HG03520 (cell line): ENCODE data around the gene MCEE.
"Not testable (repeated sequence)": the region's sequence is repeated elsewhere in the genome, so short reads cannot be mapped to it uniquely, and the experiment has no call there.

ENCODE experiments used
- ATAC-seq: cut with Tn5 transposase; IDR thresholded peaks from one replicate; pipeline ENCODE4 v1.9.1; 2021; ENCODE audit warnings: mild to moderate bottlenecking, moderate library complexity; ENCODE audit not compliant: unreplicated experiment

Gene MCEE

DNA sequence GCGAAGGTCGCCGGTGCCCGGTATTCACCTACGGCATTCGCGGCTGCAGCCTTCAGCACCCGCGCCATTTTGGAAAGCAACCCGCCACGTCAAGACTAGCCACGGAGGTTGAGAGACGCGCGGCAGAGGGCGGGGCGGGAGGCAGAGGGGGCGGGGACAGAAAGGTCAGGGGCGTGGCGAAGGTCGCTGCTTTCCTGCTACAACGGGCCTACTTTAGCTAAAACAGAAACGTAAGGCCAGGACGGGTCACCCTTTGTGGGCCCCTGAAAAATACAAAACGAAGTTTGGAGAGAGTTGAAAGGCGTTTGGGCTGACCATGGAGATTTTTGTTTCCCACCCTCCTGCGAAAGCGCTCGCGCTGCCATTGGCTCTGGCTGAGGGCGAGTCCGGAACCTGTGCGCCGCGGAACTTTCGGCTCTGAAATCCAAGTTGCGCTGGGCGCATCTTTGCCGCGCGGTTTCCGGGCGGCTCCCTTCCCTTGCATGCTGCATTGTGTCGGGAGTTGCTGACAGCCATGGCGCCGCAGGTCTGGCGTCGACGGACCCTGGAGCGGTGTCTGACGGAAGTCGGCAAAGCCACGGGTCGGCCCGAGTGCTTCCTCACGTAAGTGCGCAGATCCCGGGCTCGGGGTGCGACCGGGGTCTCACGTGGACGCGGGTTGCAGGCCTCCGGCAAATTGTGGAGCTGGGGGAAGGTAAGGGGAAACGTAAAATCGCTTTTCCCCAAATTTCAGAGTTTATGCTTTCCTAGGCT lies at the start of gene MCEE, which contains the start of gene MPHOSPH10:
MCEE (minus strand) TSS at position 78 of the 753 bp plus-strand sequence; CDS start at position 68, 10 bp downstream.
MPHOSPH10 (plus strand) TSS at position 483 of the 753 bp plus-strand sequence; CDS start at position 515, 32 bp downstream.
- ATAC-seq, result peak; percentile 91

- ATAC-seq, result not testable (repeated sequence)
These were observed 48.8 kb upstream of the MCEE start for GRCh38 chr2:71178836-71179235.

GRCh38 chr2:71174207-71174606 lies 44.2 kb upstream of the MCEE start:
- ATAC-seq, result no peak

- no peak for ATAC-seq
These were observed 43.1 kb upstream of the MCEE start for GRCh38 chr2:71173096-71173495.

DNA sequence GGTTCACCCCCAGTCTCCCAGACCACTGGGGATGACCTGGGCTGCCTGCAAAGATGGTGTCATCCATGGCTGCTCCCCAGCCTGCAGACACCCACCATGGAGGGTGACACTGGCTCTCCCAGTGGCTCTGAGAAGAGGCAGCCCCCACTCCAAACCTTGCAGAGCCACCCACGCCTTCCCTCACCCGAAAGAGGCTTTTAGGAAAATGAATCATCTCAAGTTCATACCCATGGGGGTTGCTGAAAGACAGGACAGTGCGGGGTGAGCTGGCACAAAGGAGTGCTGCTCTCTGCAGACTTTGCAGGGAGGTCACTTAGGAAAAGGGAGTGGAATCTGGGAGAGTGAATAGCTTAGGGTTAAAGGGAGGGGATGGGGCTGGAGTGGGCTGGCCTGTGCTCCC lies 36.8 kb upstream of the MCEE start:
- no peak for ATAC-seq

DNA sequence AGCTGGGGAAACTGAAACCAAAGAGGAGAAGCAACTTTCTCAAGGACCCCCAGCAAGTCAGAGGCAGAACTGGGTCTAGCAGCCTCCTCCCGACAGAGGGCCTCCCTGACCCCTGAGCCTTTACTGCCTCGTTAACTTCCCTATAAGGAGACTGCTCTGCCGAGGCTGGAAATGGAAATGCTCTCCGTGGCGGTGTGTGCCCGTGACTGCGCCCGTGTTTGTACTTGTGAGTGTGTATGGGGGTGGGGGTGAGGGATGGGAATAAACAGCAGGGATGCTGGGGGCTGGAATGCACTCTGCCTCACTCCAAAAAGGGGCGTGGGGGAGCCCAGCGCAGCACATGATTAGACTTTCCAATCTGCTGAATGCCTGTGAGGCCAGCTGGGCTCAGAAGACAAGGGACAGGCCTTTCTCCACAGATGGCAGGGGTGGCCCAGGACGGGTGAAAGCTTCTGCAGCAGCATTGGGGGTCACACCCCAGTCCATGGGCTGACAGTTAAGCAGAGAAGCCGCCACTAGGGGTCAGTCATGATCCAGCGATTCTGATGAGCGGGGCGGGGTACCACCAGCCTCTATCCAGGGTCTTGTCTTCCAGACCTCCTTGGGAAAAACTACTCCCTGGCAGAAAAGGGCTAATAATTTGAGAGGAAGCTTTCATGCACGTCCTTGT lies 27.2 kb upstream of the MCEE start:
- no peak for ATAC-seq

DNA sequence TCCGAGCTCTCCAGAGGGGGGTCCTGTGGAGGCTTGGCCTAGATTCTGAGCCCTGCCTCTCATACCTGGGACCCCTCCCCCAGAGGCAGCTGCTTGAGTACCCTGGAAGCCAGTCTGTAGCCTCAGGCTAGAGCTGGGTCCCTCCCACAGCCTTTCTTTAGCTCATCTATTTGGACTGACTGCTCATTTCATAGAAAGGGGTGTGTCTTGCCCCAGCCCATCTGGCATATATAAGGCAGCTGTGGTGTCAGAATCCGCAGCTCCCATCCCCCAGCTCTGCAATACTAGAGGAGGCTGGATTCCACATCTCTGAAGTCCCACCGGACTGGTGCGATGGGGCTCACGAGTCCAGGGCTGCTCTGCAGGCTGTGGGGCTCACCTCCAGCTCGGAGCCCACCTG lies 26.5 kb upstream of the MCEE start:
- ATAC-seq, result no peak

- no peak for ATAC-seq
These were observed 25.8 kb upstream of the MCEE start for GRCh38 chr2:71155846-71156245.

GRCh38 chr2:71154798-71155197 lies 24.8 kb upstream of the MCEE start:
- ATAC-seq, result peak; percentile 89

- no peak for ATAC-seq
These were observed 24.2 kb upstream of the MCEE start for GRCh38 chr2:71154279-71154678.

GRCh38 chr2:71153585-71154224 lies 23.7 kb upstream of the MCEE start:
- no peak for ATAC-seq

GRCh38 chr2:71151620-71152019 lies 21.6 kb upstream of the MCEE start:
- ATAC-seq, result no peak

DNA sequence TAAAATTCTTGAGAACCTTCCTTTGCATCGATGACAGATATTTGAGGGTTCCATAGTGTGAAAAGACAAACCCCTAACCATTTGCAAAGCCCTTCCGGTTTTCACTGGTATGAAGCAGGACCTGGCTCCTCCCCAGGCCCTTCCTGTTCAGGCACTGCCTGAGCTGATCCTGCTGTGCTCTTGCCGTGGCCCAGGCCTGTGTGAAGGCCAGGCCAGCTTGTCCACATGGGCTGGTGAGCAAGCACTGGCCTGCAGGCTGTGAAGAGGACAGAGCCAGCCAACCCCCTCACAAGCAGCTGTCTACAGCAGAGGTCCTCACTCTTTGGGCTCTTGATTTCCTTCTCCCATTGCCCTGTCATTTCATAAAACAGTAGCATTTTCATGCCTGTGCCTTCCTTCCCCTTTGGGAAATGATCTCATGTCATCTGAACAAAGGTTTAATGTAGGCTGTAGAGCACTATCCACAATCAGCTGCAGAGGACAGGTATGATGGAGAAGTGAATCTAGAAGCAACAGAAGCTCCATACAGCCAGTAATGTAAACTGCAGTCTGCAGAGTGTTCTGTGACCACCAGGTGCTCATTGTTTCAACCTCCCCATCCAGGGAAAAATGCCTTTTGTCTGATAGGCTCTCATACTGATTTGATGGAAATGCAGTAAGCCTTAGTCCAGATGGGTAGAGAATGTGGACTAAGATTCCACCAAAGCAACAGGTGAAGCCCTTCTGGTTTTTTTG lies 20.2 kb upstream of the MCEE start:
- ATAC-seq, result no peak

DNA sequence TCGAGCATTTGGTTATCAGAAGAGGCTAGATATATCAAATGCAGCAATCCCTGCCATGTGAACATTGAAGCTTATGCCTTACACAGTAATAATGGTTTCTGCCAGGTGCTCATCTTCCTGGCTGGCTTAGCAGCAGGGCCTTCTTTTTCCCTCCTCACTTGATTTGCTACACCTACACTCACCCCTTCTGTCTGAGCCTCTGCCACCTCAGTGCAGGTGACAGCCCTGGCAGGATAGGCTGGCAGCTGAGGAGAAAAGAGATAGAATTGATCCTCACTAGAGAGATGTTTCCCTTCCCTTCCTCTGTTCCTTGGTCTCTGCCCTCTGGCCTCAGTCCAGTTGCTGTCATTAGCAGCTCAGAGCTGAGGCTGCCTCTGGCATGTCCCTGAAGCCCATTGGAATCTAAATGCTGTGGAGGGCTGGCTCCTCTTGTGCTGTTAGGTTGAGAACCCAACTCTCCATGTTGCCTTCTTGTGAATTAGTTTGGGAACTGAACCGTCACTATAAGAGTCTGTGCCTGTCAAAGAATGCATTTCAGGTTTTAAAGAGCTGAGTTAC lies 18.6 kb upstream of the MCEE start:
- ATAC-seq, result no peak

GRCh38 chr2:71143782-71144181 lies 13.8 kb upstream of the MCEE start:
- no peak for ATAC-seq

- no peak for ATAC-seq
These were observed 6.1 kb upstream of the MCEE start for GRCh38 chr2:71136174-71136573.

GRCh38 chr2:71133603-71134002 lies 3.6 kb upstream of the MCEE start:
- ATAC-seq, result no peak

DNA sequence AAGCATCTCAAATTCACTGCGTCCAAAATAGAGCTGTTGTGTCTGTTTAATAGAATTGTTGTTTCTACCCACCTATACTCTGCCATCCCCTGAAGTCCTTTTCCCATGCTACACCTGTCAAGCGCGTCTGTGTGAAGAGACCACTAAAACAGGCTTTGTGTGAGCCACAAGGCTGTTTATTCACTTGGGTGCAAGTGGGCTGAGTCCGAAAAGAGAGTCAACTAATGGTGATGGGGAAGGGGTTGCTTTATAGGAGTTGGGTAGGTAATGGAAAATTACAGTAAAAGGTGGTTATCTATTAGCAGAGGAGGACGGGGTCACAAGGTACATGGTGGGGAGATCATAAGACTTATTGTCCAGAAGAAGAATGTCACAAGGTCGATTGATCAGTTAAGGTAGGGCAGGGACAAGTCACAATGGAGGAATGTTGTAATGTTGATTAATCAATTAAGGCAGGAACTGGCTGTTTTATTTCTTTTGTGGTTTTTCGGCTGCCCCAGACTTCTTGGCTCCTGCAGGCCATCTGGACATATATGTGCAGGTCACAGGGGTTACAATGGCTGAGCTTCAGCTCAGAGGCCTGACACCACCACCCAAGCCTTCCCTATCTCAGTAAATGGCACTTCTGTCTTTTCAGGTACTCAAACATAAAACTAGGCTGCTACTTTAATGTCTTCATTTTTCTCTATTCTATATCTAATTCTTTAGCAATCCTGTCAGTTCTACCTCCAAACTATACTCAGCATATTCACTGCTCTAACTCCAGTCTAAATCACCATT lies 1.5 kb upstream of the MCEE start:
- not testable (repeated sequence) for ATAC-seq

GRCh38 chr2:71130905-71131244 lies 846 bp upstream of the MCEE start:
- ATAC-seq, result no peak

DNA sequence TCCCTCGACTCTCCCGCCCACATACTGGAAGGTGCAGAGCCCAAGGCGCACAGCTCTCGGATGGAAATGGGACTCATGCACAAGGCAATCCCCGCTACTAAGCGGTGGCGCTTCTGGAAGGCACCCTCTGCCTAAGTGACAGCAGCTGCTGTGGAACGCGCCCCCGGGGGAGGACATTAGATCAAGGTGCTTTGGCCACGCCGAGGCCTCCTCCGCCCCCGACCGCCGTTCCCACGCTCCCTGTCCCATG lies 202 bp downstream of the MCEE start:
- ATAC-seq, result peak; percentile 35
